Superior temporal gyrus (tissue), 1 donor: ENCODE results near the gene TYRO3.
"Not testable (repeated sequence)": the region's sequence is repeated elsewhere in the genome, so short reads cannot be mapped to it uniquely, and the experiment has no call there.

Source experiments
- DNase-seq: peaks from one replicate; pipeline ENCODE4 v3.0.0-alpha.2; 2016; ENCODE audit errors: extremely low spot score

The TYRO3 gene

GRCh38 chr15:41573396-41573795 lies 14.4 kb downstream of the TYRO3 start:
- no peak for DNase-seq

GRCh38 chr15:41574158-41574557 lies 15.1 kb downstream of the TYRO3 start:
- DNase-seq: no peak

- no peak for DNase-seq
Measured at GRCh38 chr15:41575282-41575681, 16.3 kb downstream of the TYRO3 start.

GRCh38 chr15:41577863-41578735 lies 19.1 kb downstream of the TYRO3 start:
- peak; percentile 84 for DNase-seq

GRCh38 chr15:41578736-41579383 lies 19.8 kb downstream of the TYRO3 start:
- DNase-seq: no peak

- DNase-seq: no peak
Measured at GRCh38 chr15:41581110-41581509, 22.1 kb downstream of the TYRO3 start.

- no peak for DNase-seq
Measured at GRCh38 chr15:41583795-41584194, 24.8 kb downstream of the TYRO3 start.

- DNase-seq: no peak
Measured at GRCh38 chr15:41584636-41585126, 25.7 kb downstream of the TYRO3 start.

- peak; percentile 81 for DNase-seq
Measured at GRCh38 chr15:41585127-41586047, 26.4 kb downstream of the TYRO3 start.

- DNase-seq: not testable (repeated sequence)
Measured at GRCh38 chr15:41586531-41587282, 27.7 kb downstream of the TYRO3 start.

GRCh38 chr15:41589018-41589417 lies 30.0 kb downstream of the TYRO3 start:
- not testable (repeated sequence) for DNase-seq

- not testable (repeated sequence) for DNase-seq
Measured at GRCh38 chr15:41589571-41589970, 30.6 kb downstream of the TYRO3 start.

GRCh38 chr15:41591217-41591616 lies 32.2 kb downstream of the TYRO3 start:
- DNase-seq: not testable (repeated sequence)

- DNase-seq: not testable (repeated sequence)
Measured at GRCh38 chr15:41592718-41593117, 33.7 kb downstream of the TYRO3 start.

- no peak for DNase-seq
Measured at GRCh38 chr15:41594801-41595746, 36.1 kb downstream of the TYRO3 start.

- no peak for DNase-seq
Measured at GRCh38 chr15:41596972-41597371, 38.0 kb downstream of the TYRO3 start.

GRCh38 chr15:41597787-41598186 lies 38.8 kb downstream of the TYRO3 start:
- no peak for DNase-seq

- no peak for DNase-seq
Measured at GRCh38 chr15:41599061-41599460, 40.0 kb downstream of the TYRO3 start.

GRCh38 chr15:41603411-41603935 lies 44.5 kb downstream of the TYRO3 start:
- no peak for DNase-seq
